Right atrium auricular region (tissue), 2 donors: Measurements from ENCODE around the gene TSC22D2. TPM values are rescaled to one million over a fixed set of nuclear protein-coding genes. Genes with fewer than 3 reads are reported as not detected.

Source experiments
- DNase-seq: peaks from one replicate; pipeline ENCODE4 v3.0.0-alpha.2; 2019; ENCODE audit warnings: low spot score
- H3K27ac ChIP-seq, 2 donors: fragments of 200-600 bp; sonication (generic); 1 replicate in 1 of 2; 2 replicates in 1 of 2; pipeline ENCODE4 v1.5.1; 2016 to 2019
- H3K27me3 ChIP-seq, 2 donors: fragments of 200-600 bp; sonication (generic); one replicate each; pipeline versions ENCODE4 v1.5.1 to v1.6.0; 2017 to 2019
- H3K36me3 ChIP-seq: fragments of 200-600 bp; sonication (generic); one replicate; pipeline ENCODE4 v1.5.1; 2016
- H3K4me1 ChIP-seq, 2 donors: fragments of 200-600 bp; sonication (generic); one replicate each; pipeline versions ENCODE4 v1.5.1 to v1.6.0; 2017 to 2019
- H3K4me3 ChIP-seq, 2 donors: fragments of 200-600 bp; sonication (generic); 1 replicate in 1 of 2; 2 replicates in 1 of 2; pipeline ENCODE4 v1.5.1; 2017 to 2019; ENCODE audit warnings: mild to moderate bottlenecking in 1 of 2, moderate library complexity in 1 of 2
- H3K9me3 ChIP-seq, 2 donors: fragments of 200-600 bp; sonication (generic); one replicate each; pipeline ENCODE4 v1.5.1; 2019
- CTCF ChIP-seq, 2 donors: fragments of 200-600 bp; sonication (generic); IDR thresholded peaks; one replicate each; pipeline ENCODE4 v1.5.1; 2019; ENCODE audit warnings: antibody characterized with exemption in 2 of 2
- total RNA-seq, 2 donors: library from RNA; depleted of rRNA; stranded (reverse); fragments of >200 nt; gene quantifications; one replicate each; pipeline ENCODE4 v1.1.0, GENCODE V29; 2016

The TSC22D2 gene
- total RNA-seq, 2 donors from 2014 or later: 18.1 to 23.5 TPM

GRCh38 chr3:150428562-150428961 lies 20.5 kb downstream of the TSC22D2 start:
- no peak for DNase-seq
- Histone ChIP-seq H3K4me3 (no peak overlapping the region), H3K4me1 (peaks cover 0 to 40% of the 10 kb centered on the region in 2 donors), H3K9me3 (no peaks in the 10 kb centered on the region), H3K36me3 (no peaks in the 10 kb centered on the region), H3K27me3 (no peaks in the 10 kb centered on the region), H3K27ac (no peak overlapping the region)
- no peak for TF ChIP-seq CTCF (IDR thresholded peaks at IDR 0.05)

GRCh38 chr3:150429767-150430671 lies 21.9 kb downstream of the TSC22D2 start:
- Histone ChIP-seq H3K27ac (no peak overlapping the region), H3K9me3 (no peaks in the 10 kb centered on the region), H3K27me3 (no peaks in the 10 kb centered on the region), H3K36me3 (no peaks in the 10 kb centered on the region), H3K4me1 (peaks cover 0 to 36% of the 10 kb centered on the region in 2 donors), H3K4me3 (no peak overlapping the region)
- TF ChIP-seq CTCF (IDR thresholded peaks at IDR 0.05): no peak
- no peak for DNase-seq

- DNase-seq: no peak
- no peaks in the 10 kb centered on the region for H3K36me3 ChIP-seq
- peaks cover 0 to 43% of the 10 kb centered on the region in 2 donors for H3K4me1 ChIP-seq
- no peaks in the 10 kb centered on the region for H3K9me3 ChIP-seq
- H3K4me3 ChIP-seq: no peak overlapping the region
- TF ChIP-seq CTCF (IDR thresholded peaks at IDR 0.05): no peak
- H3K27me3 ChIP-seq: no peaks in the 10 kb centered on the region
- no peak overlapping the region for H3K27ac ChIP-seq
Observed at GRCh38 chr3:150433347-150433746, 25.2 kb downstream of the TSC22D2 start.

GRCh38 chr3:150434234-150434633 lies 26.1 kb downstream of the TSC22D2 start:
- no peaks in the 10 kb centered on the region for H3K36me3 ChIP-seq
- H3K27me3 ChIP-seq: no peaks in the 10 kb centered on the region
- no peak for TF ChIP-seq CTCF (IDR thresholded peaks at IDR 0.05)
- no peak for DNase-seq
- no peaks in the 10 kb centered on the region for H3K9me3 ChIP-seq
- no peak overlapping the region for H3K4me3 ChIP-seq
- no peak overlapping the region for H3K27ac ChIP-seq
- peaks cover 0 to 36% of the 10 kb centered on the region in 2 donors for H3K4me1 ChIP-seq

GRCh38 chr3:150436161-150436560 lies 28.1 kb downstream of the TSC22D2 start:
- Histone ChIP-seq H3K4me3 (no peak overlapping the region), H3K27ac (no peak overlapping the region), H3K36me3 (no peaks in the 10 kb centered on the region), H3K9me3 (no peaks in the 10 kb centered on the region), H3K27me3 (no peaks in the 10 kb centered on the region), H3K4me1 (peaks cover 0 to 23% of the 10 kb centered on the region in 2 donors)
- DNase-seq: no peak
- no peak for TF ChIP-seq CTCF (IDR thresholded peaks at IDR 0.05)
